Fibroblast of lung (primary cell): ENCODE data around the gene GRK5.

Experiments
- CTCF ChIP-seq, 2 donors: IDR thresholded peaks in 1 of 2; conservative IDR thresholded peaks in 1 of 2; 1 replicate in 1 of 2; 2 replicates in 1 of 2; pipeline ENCODE4 v1.5.1; 2011 to 2012; ENCODE audit warnings: low read length in 2 of 2, control low read depth in 1 of 2, inconsistent platforms in 1 of 2, low read depth in 1 of 2, mild to moderate bottlenecking in 1 of 2
- EZH2 ChIP-seq: IDR thresholded peaks from 2 replicates; pipeline ENCODE4 v1.5.1; 2012; ENCODE audit warnings: low read length, control low read depth, mild to moderate bottlenecking; ENCODE audit errors: missing control alignments

GRCh38 chr10:119441151-119441821 lies 233.9 kb downstream of the GRK5 start:
- TF ChIP-seq CTCF (conservative IDR thresholded peaks at IDR 0.05 in 1 of 2, IDR thresholded peaks at IDR 0.05 in 1 of 2; ENCODE audit: low read depth in 1 of 2, low read length in 2 of 2): no peak
- no peak for TF ChIP-seq EZH2
